Stimulated activated effector memory CD8-positive, alpha-beta T cell treated with anti-CD3 and anti-CD28 coated beads, Interleukin-12 subunit alpha, Interleukin-12 subunit beta, amount 100 ng/mL, for 72 hours (primary cell): ENCODE results near the gene WFIKKN2.

Experiments
- ATAC-seq: fragments of 150-1000 bp; cut with Tn5 transposase; 2 replicates; pipeline ENCODE4 v1.10.0; 2021
- DNase-seq, 2 donors: peaks; one replicate each; pipeline ENCODE4 v3.0.0; 2021 to 2022; ENCODE audit warnings: low spot score in 2 of 2
- H3K27ac Mint-ChIP-seq: one replicate; pipeline ENCODE4 v1.8.0; 2022; ENCODE audit warnings: mild to moderate bottlenecking, mixed read lengths
- H3K36me3 Mint-ChIP-seq: one replicate; pipeline ENCODE4 v1.8.0; 2022; ENCODE audit warnings: mild to moderate bottlenecking, mixed read lengths
- H3K4me1 Mint-ChIP-seq: one replicate; pipeline ENCODE4 v1.8.0; 2022; ENCODE audit warnings: mixed read lengths
- H3K4me3 Mint-ChIP-seq: one replicate; pipeline ENCODE4 v1.8.0; 2022; ENCODE audit warnings: mild to moderate bottlenecking, mixed read lengths
- H3K9me3 Mint-ChIP-seq: one replicate; pipeline ENCODE4 v1.8.0; 2022; ENCODE audit warnings: mixed read lengths

The WFIKKN2 gene

DNA sequence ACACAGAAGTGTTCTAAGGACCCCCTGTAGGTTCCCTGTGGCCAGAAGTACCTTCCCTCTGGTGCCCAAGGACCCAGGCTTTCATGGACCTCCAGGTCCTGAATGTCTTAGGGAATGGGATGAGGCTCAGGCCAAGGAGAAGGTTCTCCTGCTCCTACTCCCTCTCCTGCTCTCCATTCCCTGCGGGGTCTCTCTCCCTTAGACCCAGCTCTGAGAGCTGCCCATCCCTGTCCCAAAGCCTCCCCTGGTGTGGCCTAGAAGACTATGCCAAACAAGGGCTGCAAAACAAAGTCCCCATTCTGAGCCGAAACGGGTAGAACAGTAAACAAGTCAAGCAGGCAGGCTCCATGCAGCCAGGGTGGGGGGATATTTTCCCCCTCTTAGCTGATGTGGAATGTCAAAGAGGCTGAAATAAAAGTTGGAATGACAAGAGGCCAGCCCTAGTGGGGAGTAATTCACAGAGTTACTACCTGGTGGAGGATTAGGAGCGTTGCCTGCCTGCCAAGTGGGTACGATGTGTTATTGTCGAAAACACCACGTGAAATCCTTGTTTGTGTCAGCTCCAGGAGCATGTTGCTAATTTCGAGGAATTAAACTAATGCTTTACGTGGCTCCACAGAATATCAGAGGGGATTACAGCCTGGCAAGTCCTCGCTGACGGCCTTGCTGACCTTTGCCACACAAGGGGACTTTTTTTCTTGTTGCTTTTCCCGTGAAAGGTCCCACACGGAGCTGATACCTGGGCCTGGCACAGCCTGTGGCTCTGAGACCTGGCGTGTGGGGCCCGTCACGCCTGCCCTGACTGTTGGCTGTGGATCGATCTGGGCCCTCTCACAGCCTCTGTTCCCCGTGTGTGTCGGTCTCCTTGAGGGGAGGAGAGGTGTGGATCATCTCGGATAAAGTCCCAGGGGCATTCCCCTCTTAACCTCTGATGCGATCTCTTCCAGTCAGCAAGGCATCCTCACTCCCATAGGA is 2.9 kb downstream of the WFIKKN2 start:
- DNase-seq (no peak), ATAC-seq (no peak)
- H3K4me1 Mint-ChIP-seq = peaks cover 5% of the 10 kb centered on the region
- H3K4me3 Mint-ChIP-seq = no peak overlapping the region
- H3K27ac Mint-ChIP-seq = peak overlapping the region; percentile 20
- H3K36me3 Mint-ChIP-seq = no peaks in the 10 kb centered on the region
- H3K9me3 Mint-ChIP-seq = no peaks in the 10 kb centered on the region

- peaks cover 5% of the 10 kb centered on the region for H3K4me1 Mint-ChIP-seq
- no peaks in the 10 kb centered on the region for H3K36me3 Mint-ChIP-seq
- no peak overlapping the region for H3K4me3 Mint-ChIP-seq
- DNase-seq (no peak), ATAC-seq (no peak)
- H3K27ac Mint-ChIP-seq = no peak overlapping the region
- H3K9me3 Mint-ChIP-seq = no peaks in the 10 kb centered on the region
Observed at GRCh38 chr17:50839591-50840310, 4.4 kb downstream of the WFIKKN2 start.

- no peaks in the 10 kb centered on the region for H3K36me3 Mint-ChIP-seq
- peaks cover 5% of the 10 kb centered on the region for H3K4me1 Mint-ChIP-seq
- H3K4me3 Mint-ChIP-seq = no peak overlapping the region
- ATAC-seq (no peak), DNase-seq (no peak)
- H3K9me3 Mint-ChIP-seq = no peaks in the 10 kb centered on the region
- no peak overlapping the region for H3K27ac Mint-ChIP-seq
Observed at GRCh38 chr17:50840311-50840851, 5.0 kb downstream of the WFIKKN2 start.

DNA sequence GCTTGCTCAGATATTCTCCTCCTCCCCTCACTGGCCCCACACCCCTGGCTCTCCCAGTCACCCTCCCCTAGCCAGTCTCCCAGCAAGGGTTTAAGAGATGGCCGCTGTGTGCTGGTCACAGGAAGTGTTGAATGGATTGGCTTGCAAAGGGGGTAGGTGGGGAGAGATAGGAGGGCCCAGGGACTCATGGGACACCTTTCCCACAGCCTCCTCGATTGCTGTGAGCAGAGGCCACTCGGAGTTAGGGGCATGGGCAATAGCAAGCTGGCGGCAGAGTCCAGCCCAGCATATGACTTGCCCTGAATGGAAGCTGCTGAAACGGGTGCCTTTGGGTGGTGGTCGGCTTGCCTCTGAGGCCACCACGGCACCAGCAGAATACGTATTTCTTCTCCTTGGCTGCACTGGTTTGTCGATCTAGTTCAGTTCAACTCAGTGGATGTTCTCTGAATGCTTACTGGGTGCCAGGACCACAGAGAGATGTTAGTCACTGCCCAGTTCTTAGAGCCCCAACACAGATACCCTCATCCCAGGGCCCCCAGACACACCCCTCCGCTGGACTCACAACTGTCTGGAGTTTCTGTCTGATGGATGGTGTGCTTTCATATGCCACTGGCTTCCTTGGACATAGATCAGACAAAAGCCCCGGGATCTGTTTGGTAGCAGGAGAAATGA is 6.0 kb downstream of the WFIKKN2 start:
- Mint-ChIP-seq H3K4me1 (peaks cover 5% of the 10 kb centered on the region), H3K27ac (no peak overlapping the region), H3K4me3 (no peak overlapping the region), H3K36me3 (no peaks in the 10 kb centered on the region), H3K9me3 (no peaks in the 10 kb centered on the region)
- DNase-seq (no peak), ATAC-seq (no peak)

- DNase-seq (peak; percentile 44 to 74), ATAC-seq (peak; percentile 64)
- Mint-ChIP-seq H3K4me1 (peaks cover 5% of the 10 kb centered on the region), H3K27ac (no peak overlapping the region), H3K36me3 (no peaks in the 10 kb centered on the region), H3K9me3 (no peaks in the 10 kb centered on the region), H3K4me3 (no peak overlapping the region)
Observed at GRCh38 chr17:50841949-50842354, 6.6 kb downstream of the WFIKKN2 start.

DNA sequence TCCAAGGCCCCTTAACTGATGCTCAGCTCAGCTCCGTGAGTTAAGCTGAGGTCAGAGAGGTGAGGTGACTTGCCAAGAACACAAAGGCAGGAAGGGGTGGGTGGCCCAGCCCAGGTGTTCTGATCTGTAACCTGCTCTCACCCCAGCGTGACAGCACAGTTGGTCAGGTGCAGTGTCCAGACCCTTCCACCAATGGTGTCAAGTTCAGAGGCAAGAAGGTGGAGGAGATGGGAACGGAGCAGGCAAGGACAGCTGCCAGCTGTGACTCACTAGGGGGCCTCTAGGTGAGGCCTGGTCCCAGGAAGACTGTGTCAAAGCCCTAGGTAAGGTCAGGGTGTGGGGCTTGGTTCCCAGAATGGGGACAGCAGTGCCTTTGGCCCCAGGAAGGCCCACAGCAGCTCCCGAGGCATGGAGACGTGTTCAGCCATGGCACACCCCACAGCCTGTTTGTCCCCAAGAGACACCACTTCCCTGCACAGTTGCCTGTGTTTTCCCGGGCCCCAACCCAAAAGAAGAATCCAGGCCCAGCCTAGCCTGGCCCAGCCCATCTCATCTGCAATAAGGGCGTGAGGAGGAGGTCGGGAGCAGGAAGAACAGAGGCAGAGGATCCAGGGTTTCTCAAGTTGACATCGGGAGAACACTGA is 7.2 kb downstream of the WFIKKN2 start:
- Mint-ChIP-seq H3K9me3 (no peaks in the 10 kb centered on the region), H3K36me3 (no peaks in the 10 kb centered on the region), H3K4me1 (peaks cover 5% of the 10 kb centered on the region), H3K4me3 (no peak overlapping the region), H3K27ac (no peak overlapping the region)
- ATAC-seq = no peak
- DNase-seq = no peak

- H3K27ac Mint-ChIP-seq = no peak overlapping the region
- DNase-seq (no peak), ATAC-seq (no peak)
- no peak overlapping the region for H3K4me3 Mint-ChIP-seq
- no peaks in the 10 kb centered on the region for H3K9me3 Mint-ChIP-seq
- H3K36me3 Mint-ChIP-seq = no peaks in the 10 kb centered on the region
- peaks cover 5% of the 10 kb centered on the region for H3K4me1 Mint-ChIP-seq
Observed at GRCh38 chr17:50843150-50843905, 7.9 kb downstream of the WFIKKN2 start.

GRCh38 chr17:50844117-50844700 is 8.8 kb downstream of the WFIKKN2 start:
- ATAC-seq (no peak), DNase-seq (no peak)
- Mint-ChIP-seq H3K4me1 (peaks cover 5% of the 10 kb centered on the region), H3K27ac (no peak overlapping the region), H3K36me3 (no peaks in the 10 kb centered on the region), H3K4me3 (no peak overlapping the region), H3K9me3 (no peaks in the 10 kb centered on the region)

DNA sequence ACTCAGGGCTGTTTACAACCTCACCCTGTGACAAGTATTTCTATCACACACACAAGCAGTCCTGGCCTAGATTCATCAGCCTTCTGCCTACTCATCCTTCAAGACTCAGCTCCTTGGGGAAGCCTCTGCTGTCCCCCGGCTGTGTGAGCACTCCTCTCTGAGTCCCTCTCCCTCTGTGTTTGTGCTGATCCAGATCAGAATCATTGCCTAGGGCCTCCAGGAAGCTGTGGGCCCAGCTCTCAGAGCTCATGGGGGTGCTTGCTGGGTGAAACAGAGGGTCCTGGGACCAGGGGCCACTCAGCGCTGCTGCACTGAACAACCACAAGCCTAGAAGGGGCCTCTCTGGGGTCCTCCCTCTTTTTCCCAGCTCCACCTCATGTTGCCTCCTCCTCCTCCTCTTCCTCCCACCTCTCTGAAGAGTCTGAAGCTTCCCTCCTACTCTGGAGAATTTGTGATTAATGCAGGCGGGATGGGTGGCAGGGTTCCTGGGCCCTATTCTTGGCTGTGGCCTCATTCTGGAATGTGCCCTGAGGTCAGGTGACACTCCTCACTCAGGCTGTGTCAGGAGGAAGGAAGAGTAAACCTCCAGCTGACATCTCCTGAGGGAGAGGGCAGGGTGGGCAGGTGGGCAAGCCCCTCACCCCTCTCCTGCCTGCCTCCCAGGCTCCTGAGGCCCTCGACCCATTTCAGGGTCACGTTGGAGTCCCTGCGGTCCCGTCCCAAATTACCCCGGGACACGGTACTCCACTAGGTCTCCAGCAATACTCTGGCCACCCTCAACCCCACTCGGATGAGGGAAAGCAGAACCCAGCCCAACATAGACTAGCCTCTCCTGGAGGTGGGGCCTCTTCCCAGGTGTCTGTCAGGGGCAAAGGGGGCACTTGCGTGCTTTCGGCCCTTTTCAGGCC is 10.1 kb downstream of the WFIKKN2 start:
- Mint-ChIP-seq H3K9me3 (no peaks in the 10 kb centered on the region), H3K4me1 (peaks cover 5% of the 10 kb centered on the region), H3K36me3 (no peaks in the 10 kb centered on the region), H3K4me3 (no peak overlapping the region), H3K27ac (no peak overlapping the region)
- no peak for DNase-seq
- ATAC-seq = no peak

DNA sequence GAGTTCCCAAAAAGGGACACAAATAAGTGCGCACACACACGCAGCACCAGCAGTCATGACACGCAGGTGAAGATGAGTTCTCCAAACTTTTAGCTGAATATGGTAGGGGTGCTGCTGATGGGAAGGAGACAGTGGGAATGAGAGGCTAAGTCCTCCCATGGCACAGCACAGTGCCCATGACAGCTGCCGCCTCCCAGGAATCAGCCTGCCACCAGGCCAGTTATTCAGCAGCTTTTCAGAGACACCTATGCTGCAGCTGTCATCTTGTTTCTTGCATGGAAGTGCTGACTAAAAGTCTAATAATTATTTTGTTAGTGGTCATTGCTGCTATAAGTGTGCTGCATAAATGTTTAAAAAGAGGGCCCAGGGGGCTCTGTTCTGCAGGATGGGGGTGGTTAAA is 12.2 kb downstream of the WFIKKN2 start:
- no peaks in the 10 kb centered on the region for H3K9me3 Mint-ChIP-seq
- ATAC-seq = no peak
- peaks cover 12% of the 10 kb centered on the region for H3K4me1 Mint-ChIP-seq
- no peak overlapping the region for H3K27ac Mint-ChIP-seq
- no peak overlapping the region for H3K4me3 Mint-ChIP-seq
- H3K36me3 Mint-ChIP-seq = no peaks in the 10 kb centered on the region
- DNase-seq = no peak

GRCh38 chr17:50848039-50848438 is 12.7 kb downstream of the WFIKKN2 start:
- ATAC-seq = no peak
- Mint-ChIP-seq H3K4me1 (peaks cover 17% of the 10 kb centered on the region), H3K27ac (no peak overlapping the region), H3K4me3 (no peak overlapping the region), H3K36me3 (no peaks in the 10 kb centered on the region), H3K9me3 (no peaks in the 10 kb centered on the region)
- no peak for DNase-seq

GRCh38 chr17:50848711-50849110 is 13.3 kb downstream of the WFIKKN2 start:
- no peak overlapping the region for H3K27ac Mint-ChIP-seq
- no peak overlapping the region for H3K4me3 Mint-ChIP-seq
- no peaks in the 10 kb centered on the region for H3K9me3 Mint-ChIP-seq
- peaks cover 17% of the 10 kb centered on the region for H3K4me1 Mint-ChIP-seq
- DNase-seq (no peak), ATAC-seq (no peak)
- no peaks in the 10 kb centered on the region for H3K36me3 Mint-ChIP-seq

- H3K36me3 Mint-ChIP-seq = no peaks in the 10 kb centered on the region
- H3K9me3 Mint-ChIP-seq = no peaks in the 10 kb centered on the region
- DNase-seq (no peak), ATAC-seq (no peak)
- H3K4me1 Mint-ChIP-seq = peaks cover 17% of the 10 kb centered on the region
- no peak overlapping the region for H3K4me3 Mint-ChIP-seq
- no peak overlapping the region for H3K27ac Mint-ChIP-seq
Observed at GRCh38 chr17:50850640-50851039, 15.3 kb downstream of the WFIKKN2 start.
